Astrocyte (in vitro differentiated cells and primary cell): ENCODE measurements around the gene COL18A1. TPM values are rescaled to one million over a fixed set of nuclear protein-coding genes. Genes with fewer than 3 reads are reported as not detected.

ENCODE experiments used
- DNase-seq: peaks from one replicate; pipeline ENCODE4 v3.0.0-alpha.2; 2010; ENCODE audit warnings: low read depth
- FAIRE-seq: peaks from 2 replicates; lab custom pipeline; 2011; peaks lifted over from hg19 to GRCh38; lab: Jason Lieb, UNC
- H2AFZ ChIP-seq: 2 replicates; pipeline ENCODE4 v1.6.0; 2012; ENCODE audit warnings: low read depth, low read length, inconsistent platforms
- H3K27ac ChIP-seq: 2 replicates; pipeline ENCODE4 v1.5.1; 2011; ENCODE audit warnings: low read depth, low read length, inconsistent platforms
- H3K27me3 ChIP-seq: 2 replicates; pipeline ENCODE4 v1.6.0; 2011; ENCODE audit warnings: low read length, inconsistent platforms; ENCODE audit not compliant: insufficient read depth
- H3K36me3 ChIP-seq: 2 replicates; pipeline ENCODE4 v1.5.1; 2011; ENCODE audit warnings: low read length, inconsistent platforms; ENCODE audit not compliant: insufficient read depth
- H3K4me1 ChIP-seq: 2 replicates; pipeline ENCODE4 v1.5.1; 2011; ENCODE audit warnings: low read length, inconsistent platforms; ENCODE audit not compliant: insufficient read depth
- H3K4me2 ChIP-seq: 2 replicates; pipeline ENCODE4 v1.6.0; 2012; ENCODE audit warnings: low read length, inconsistent platforms
- H3K4me3 ChIP-seq: 2 replicates; pipeline ENCODE4 v1.5.1; 2011; ENCODE audit warnings: low read depth, mild to moderate bottlenecking, low read length, inconsistent platforms; ENCODE audit not compliant: insufficient read depth
- H3K79me2 ChIP-seq: 2 replicates; pipeline ENCODE4 v1.6.0; 2012; ENCODE audit warnings: mild to moderate bottlenecking, low read length, inconsistent platforms; ENCODE audit not compliant: insufficient read depth
- H3K9ac ChIP-seq: 2 replicates; pipeline ENCODE4 v1.6.0; 2012; ENCODE audit warnings: mild to moderate bottlenecking, low read length, inconsistent platforms
- H3K9me3 ChIP-seq: 2 replicates; pipeline ENCODE4 v1.5.1; 2012; ENCODE audit warnings: low read depth, mild to moderate bottlenecking, low read length, inconsistent platforms; ENCODE audit not compliant: insufficient read depth
- H4K20me1 ChIP-seq: 2 replicates; pipeline ENCODE4 v1.6.0; 2012; ENCODE audit warnings: low read length, inconsistent platforms; ENCODE audit not compliant: insufficient read depth
- H3K27ac Mint-ChIP-seq: one replicate; pipeline ENCODE4 v1.8.0; 2021; ENCODE audit warnings: mild to moderate bottlenecking, mixed read lengths; ENCODE audit not compliant: unreplicated experiment
- H3K27me3 Mint-ChIP-seq: one replicate; pipeline ENCODE4 v1.8.0; 2021; ENCODE audit warnings: low read depth, mixed read lengths; ENCODE audit not compliant: unreplicated experiment
- H3K36me3 Mint-ChIP-seq: one replicate; pipeline ENCODE4 v1.8.0; 2021; ENCODE audit warnings: low read depth, mixed read lengths; ENCODE audit not compliant: unreplicated experiment
- H3K4me1 Mint-ChIP-seq: one replicate; pipeline ENCODE4 v1.8.0; 2021; ENCODE audit warnings: low read depth, mixed read lengths; ENCODE audit not compliant: unreplicated experiment
- H3K4me3 Mint-ChIP-seq: one replicate; pipeline ENCODE4 v1.8.0; 2021; ENCODE audit warnings: mild to moderate bottlenecking, moderate library complexity, mixed read lengths; ENCODE audit not compliant: unreplicated experiment
- H3K9me3 Mint-ChIP-seq: one replicate; pipeline ENCODE4 v1.8.0; 2021; ENCODE audit warnings: mild to moderate bottlenecking, mixed read lengths; ENCODE audit not compliant: unreplicated experiment
- EZH2 ChIP-seq: IDR thresholded peaks from 2 replicates; pipeline ENCODE4 v1.6.1; 2012; ENCODE audit warnings: mild to moderate bottlenecking, low read length, inconsistent platforms; ENCODE audit not compliant: insufficient read depth
- total RNA-seq: library from RNA; stranded (reverse); gene quantifications from 2 replicates; pipeline ENCODE4 v1.2.1, GENCODE V29; 2021
- TF ChIP-seq, protein P1 (sequence below): IDR thresholded peaks from 2 replicates; pipeline ENCODE4 v1.5.1; 2011; ENCODE audit warnings: low read depth, mild to moderate bottlenecking, inconsistent platforms, low read length, moderate library complexity; ENCODE audit not compliant: insufficient read depth

Gene COL18A1
- total RNA-seq, 1 donor from 2014 or later: 616 TPM

DNA sequence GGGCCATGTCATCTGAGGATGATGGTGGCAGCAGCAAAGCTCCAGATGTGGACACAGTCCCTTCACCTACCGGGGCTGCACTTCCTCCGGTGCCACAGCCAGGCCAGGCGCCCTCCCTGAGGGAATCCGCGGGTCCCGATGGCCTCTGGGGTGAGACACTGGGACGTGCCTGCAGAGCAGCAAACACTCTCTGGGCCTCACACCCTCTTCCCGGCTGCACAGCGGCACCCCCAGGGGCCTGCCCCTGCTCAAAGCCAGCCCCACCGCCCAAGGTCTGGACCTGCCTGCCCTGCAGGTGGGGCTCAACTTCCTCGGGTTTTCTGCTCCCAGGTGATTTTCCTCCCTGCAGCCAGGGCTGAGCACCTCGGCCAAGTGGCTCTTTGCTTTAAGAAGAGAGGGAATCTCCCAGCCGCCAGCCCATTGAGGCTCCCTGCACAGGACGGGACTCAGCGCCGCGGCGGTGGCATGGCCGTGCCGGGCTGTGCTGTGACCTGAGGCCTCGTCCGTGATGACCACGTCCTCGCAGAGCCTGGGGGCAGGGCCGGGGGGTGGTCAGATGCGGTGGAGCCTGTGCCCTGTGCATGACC, 21.3 kb upstream of the COL18A1 start:
- Histone ChIP-seq H3K4me1 (peaks cover 15% of the 10 kb centered on the region), H3K9ac (no peak overlapping the region), H3K9me3 (no peaks in the 10 kb centered on the region), H3K4me3 (no peak overlapping the region), H3K27me3 (no peaks in the 10 kb centered on the region), H3K27ac (no peak overlapping the region), H4K20me1 (no peaks in the 10 kb centered on the region), H3K79me2 (no peaks in the 10 kb centered on the region), H2AFZ (no peak overlapping the region), H3K4me2 (no peak overlapping the region), H3K36me3 (no peaks in the 10 kb centered on the region)
- FAIRE-seq: no peak
- Mint-ChIP-seq H3K4me3 (no peak overlapping the region), H3K27ac (no peak overlapping the region), H3K9me3 (no peaks in the 10 kb centered on the region), H3K36me3 (no peaks in the 10 kb centered on the region), H3K27me3 (peaks cover 21% of the 10 kb centered on the region), H3K4me1 (peaks cover 7% of the 10 kb centered on the region)
- DNase-seq: no peak
- no peak for TF ChIP-seq EZH2
- TF ChIP-seq, protein P1, sequence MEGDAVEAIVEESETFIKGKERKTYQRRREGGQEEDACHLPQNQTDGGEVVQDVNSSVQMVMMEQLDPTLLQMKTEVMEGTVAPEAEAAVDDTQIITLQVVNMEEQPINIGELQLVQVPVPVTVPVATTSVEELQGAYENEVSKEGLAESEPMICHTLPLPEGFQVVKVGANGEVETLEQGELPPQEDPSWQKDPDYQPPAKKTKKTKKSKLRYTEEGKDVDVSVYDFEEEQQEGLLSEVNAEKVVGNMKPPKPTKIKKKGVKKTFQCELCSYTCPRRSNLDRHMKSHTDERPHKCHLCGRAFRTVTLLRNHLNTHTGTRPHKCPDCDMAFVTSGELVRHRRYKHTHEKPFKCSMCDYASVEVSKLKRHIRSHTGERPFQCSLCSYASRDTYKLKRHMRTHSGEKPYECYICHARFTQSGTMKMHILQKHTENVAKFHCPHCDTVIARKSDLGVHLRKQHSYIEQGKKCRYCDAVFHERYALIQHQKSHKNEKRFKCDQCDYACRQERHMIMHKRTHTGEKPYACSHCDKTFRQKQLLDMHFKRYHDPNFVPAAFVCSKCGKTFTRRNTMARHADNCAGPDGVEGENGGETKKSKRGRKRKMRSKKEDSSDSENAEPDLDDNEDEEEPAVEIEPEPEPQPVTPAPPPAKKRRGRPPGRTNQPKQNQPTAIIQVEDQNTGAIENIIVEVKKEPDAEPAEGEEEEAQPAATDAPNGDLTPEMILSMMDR: no peak

DNA sequence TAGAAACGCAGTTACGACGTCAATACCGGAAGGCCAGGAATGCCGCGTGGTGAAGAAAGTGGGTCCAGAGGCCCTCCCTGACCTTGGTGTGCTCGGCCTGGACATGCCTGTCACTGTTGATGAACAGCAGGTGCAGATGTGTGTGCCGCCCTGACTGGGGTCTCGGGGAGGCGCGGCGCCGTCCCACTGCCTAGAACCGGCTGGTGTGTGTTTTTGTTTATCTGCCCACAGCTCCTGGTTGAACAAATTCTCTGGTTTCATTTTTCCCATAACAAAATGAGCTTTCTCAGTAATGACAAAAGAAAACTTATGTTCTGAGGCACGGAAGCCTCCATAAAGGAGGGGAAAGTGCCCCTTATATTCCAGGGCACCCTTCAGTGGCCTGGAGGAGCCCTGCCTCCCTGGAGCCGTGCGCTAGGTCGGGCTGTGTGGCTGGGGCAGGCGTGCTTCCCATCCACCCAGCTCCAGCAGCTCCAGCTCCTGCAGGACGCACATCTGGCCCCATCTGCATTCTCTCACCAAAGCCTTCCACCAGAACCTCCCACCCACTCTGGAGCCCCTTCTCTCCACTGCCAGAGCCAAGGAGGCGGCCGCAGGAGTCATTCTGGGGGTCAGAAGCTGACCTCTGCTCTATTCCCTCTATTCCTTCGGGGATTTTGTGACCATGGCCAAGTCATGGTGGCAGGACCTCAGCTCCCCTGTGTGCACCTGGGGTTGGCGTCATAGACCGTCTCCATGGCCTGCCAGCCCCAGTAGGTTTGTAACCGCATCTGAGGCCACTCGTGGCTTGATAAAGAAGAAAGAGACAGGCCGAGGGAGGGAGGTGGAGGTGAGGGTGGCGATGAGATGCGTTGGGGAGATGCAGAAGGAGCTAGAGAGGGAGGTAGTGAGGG, 20.1 kb upstream of the COL18A1 start:
- FAIRE-seq (no peak), DNase-seq (no peak)
- Histone ChIP-seq H3K4me3 (no peak overlapping the region), H3K9ac (no peak overlapping the region), H3K36me3 (no peaks in the 10 kb centered on the region), H3K27ac (no peak overlapping the region), H3K9me3 (no peaks in the 10 kb centered on the region), H3K4me1 (peaks cover 15% of the 10 kb centered on the region), H3K79me2 (no peaks in the 10 kb centered on the region), H3K27me3 (no peaks in the 10 kb centered on the region), H3K4me2 (no peak overlapping the region), H2AFZ (no peak overlapping the region), H4K20me1 (no peaks in the 10 kb centered on the region)
- peaks cover 7% of the 10 kb centered on the region for H3K4me1 Mint-ChIP-seq
- peaks cover 2% of the 10 kb centered on the region for H3K9me3 Mint-ChIP-seq
- TF ChIP-seq, protein P1: no peak
- no peak for TF ChIP-seq EZH2
- no peaks in the 10 kb centered on the region for H3K36me3 Mint-ChIP-seq
- H3K27ac Mint-ChIP-seq: peak overlapping the region; percentile 58
- H3K4me3 Mint-ChIP-seq: no peak overlapping the region
- peaks cover 16% of the 10 kb centered on the region for H3K27me3 Mint-ChIP-seq
